Activated T-cell treated with anti-CD3 and anti-CD28 coated beads, Interleukin-2, amount 50 U/mL, for 4 hours (primary cell): ENCODE results near the gene NXPH4. TPM values are rescaled to one million over a fixed set of nuclear protein-coding genes. Genes with fewer than 3 reads are reported as not detected.

Experiments
- ATAC-seq, 2 donors: fragments of 200-7000 bp; cut with Tn5 transposase; one replicate each; pipeline ENCODE4 v1.10.0; 2021
- DNase-seq: peaks from one replicate; pipeline ENCODE4 v3.0.0-alpha.2; 2020
- H3K27me3 Mint-ChIP-seq: one replicate; pipeline ENCODE4 v1.8.0; 2021; ENCODE audit warnings: low read depth, mixed read lengths
- H3K36me3 Mint-ChIP-seq: one replicate; pipeline ENCODE4 v1.8.0; 2022; ENCODE audit warnings: mixed read lengths; ENCODE audit not compliant: insufficient read depth
- H3K4me1 Mint-ChIP-seq: one replicate; pipeline ENCODE4 v1.8.0; 2021; ENCODE audit warnings: low read depth, mixed read lengths
- H3K4me3 Mint-ChIP-seq: one replicate; pipeline ENCODE4 v1.8.0; 2021; ENCODE audit warnings: mild to moderate bottlenecking, moderate library complexity, mixed read lengths
- H3K9me3 Mint-ChIP-seq: one replicate; pipeline ENCODE4 v1.8.0; 2021; ENCODE audit warnings: mixed read lengths
- total RNA-seq, 3 donors: library from RNA; stranded (reverse); gene quantifications; one replicate each; pipeline ENCODE4 v1.2.1, GENCODE V29; 2021

NXPH4 gene
- under 1 TPM in 2 of 3 donors, not detected in 1; 0.20 to 0.24 TPM for total RNA-seq

GRCh38 chr12:57216014-57216911 lies at the start of gene NXPH4:
Gene NXPH4 (plus strand): TSS chr12:57216794. CDS start chr12:57216970, 176 bp downstream.
- ATAC-seq, result peak; percentile 24 to 31
- Mint-ChIP-seq H3K9me3 (no peaks in the 10 kb centered on the region), H3K4me1 (peaks cover 49% of the 10 kb centered on the region), H3K4me3 (peak within 1 kb of the TSS; percentile 79), H3K27me3 (peaks cover 67% of the 10 kb centered on the region), H3K36me3 (no peaks in the 10 kb centered on the region)
- DNase-seq, result peak; percentile 67

- ATAC-seq (peak; percentile 96 to 97), DNase-seq (peak; percentile 21)
- H3K27me3 Mint-ChIP-seq, result no peaks in the 10 kb centered on the region
- H3K9me3 Mint-ChIP-seq, result no peaks in the 10 kb centered on the region
- H3K4me1 Mint-ChIP-seq, result peaks cover 2% of the 10 kb centered on the region
- H3K36me3 Mint-ChIP-seq, result no peaks in the 10 kb centered on the region
- no peak overlapping the region for H3K4me3 Mint-ChIP-seq
Measured at GRCh38 chr12:57166971-57167371, 49.6 kb upstream of the NXPH4 start.

- H3K4me1 Mint-ChIP-seq, result peaks cover 2% of the 10 kb centered on the region
Measured at GRCh38 chr12:57168058-57168457, 48.5 kb upstream of the NXPH4 start.

GRCh38 chr12:57169046-57169795 lies 47.4 kb upstream of the NXPH4 start:
- H3K27me3 Mint-ChIP-seq, result no peaks in the 10 kb centered on the region
- H3K4me3 Mint-ChIP-seq, result no peak overlapping the region
- no peaks in the 10 kb centered on the region for H3K9me3 Mint-ChIP-seq
- peaks cover 2% of the 10 kb centered on the region for H3K4me1 Mint-ChIP-seq
- DNase-seq (no peak), ATAC-seq (no peak)
- no peaks in the 10 kb centered on the region for H3K36me3 Mint-ChIP-seq

More at GRCh38 chr12:57168058-57168457, 48.5 kb upstream of the NXPH4 start:
- DNase-seq, result no peak
- H3K4me3 Mint-ChIP-seq, result no peak overlapping the region
- no peak for ATAC-seq
- H3K9me3 Mint-ChIP-seq, result no peaks in the 10 kb centered on the region
- H3K36me3 Mint-ChIP-seq, result no peaks in the 10 kb centered on the region
- H3K27me3 Mint-ChIP-seq, result no peaks in the 10 kb centered on the region

GRCh38 chr12:57169969-57170368 lies 46.6 kb upstream of the NXPH4 start:
- no peak for DNase-seq
- Mint-ChIP-seq H3K4me3 (no peak overlapping the region), H3K9me3 (no peaks in the 10 kb centered on the region), H3K27me3 (no peaks in the 10 kb centered on the region), H3K4me1 (peaks cover 2% of the 10 kb centered on the region), H3K36me3 (no peaks in the 10 kb centered on the region)
- ATAC-seq, result no peak

GRCh38 chr12:57170408-57170807 lies 46.2 kb upstream of the NXPH4 start:
- Mint-ChIP-seq H3K9me3 (no peaks in the 10 kb centered on the region), H3K27me3 (no peaks in the 10 kb centered on the region), H3K36me3 (no peaks in the 10 kb centered on the region), H3K4me1 (peaks cover 2% of the 10 kb centered on the region), H3K4me3 (no peak overlapping the region)
- ATAC-seq, result no peak
- no peak for DNase-seq

- Mint-ChIP-seq H3K36me3 (no peaks in the 10 kb centered on the region), H3K4me3 (no peak overlapping the region), H3K4me1 (peaks cover 2% of the 10 kb centered on the region), H3K9me3 (no peaks in the 10 kb centered on the region), H3K27me3 (no peaks in the 10 kb centered on the region)
- DNase-seq (no peak), ATAC-seq (no peak)
Measured at GRCh38 chr12:57170927-57171326, 45.7 kb upstream of the NXPH4 start.

GRCh38 chr12:57171668-57172067 lies 44.9 kb upstream of the NXPH4 start:
- Mint-ChIP-seq H3K9me3 (no peaks in the 10 kb centered on the region), H3K4me1 (peaks cover 2% of the 10 kb centered on the region), H3K27me3 (no peaks in the 10 kb centered on the region), H3K36me3 (no peaks in the 10 kb centered on the region), H3K4me3 (no peak overlapping the region)
- no peak for ATAC-seq
- DNase-seq, result no peak

- Mint-ChIP-seq H3K4me3 (no peak overlapping the region), H3K9me3 (no peaks in the 10 kb centered on the region)
- no peak for DNase-seq
Measured at GRCh38 chr12:57173089-57173488, 43.5 kb upstream of the NXPH4 start.

GRCh38 chr12:57173683-57174082 lies 42.9 kb upstream of the NXPH4 start:
- no peaks in the 10 kb centered on the region for H3K27me3 Mint-ChIP-seq
- H3K36me3 Mint-ChIP-seq, result no peaks in the 10 kb centered on the region
- DNase-seq (no peak), ATAC-seq (no peak)
- H3K9me3 Mint-ChIP-seq, result no peaks in the 10 kb centered on the region
- H3K4me3 Mint-ChIP-seq, result no peak overlapping the region
- H3K4me1 Mint-ChIP-seq, result no peaks in the 10 kb centered on the region

More at GRCh38 chr12:57173089-57173488, 43.5 kb upstream of the NXPH4 start:
- ATAC-seq, result peak; percentile 54 to 57
- Mint-ChIP-seq H3K4me1 (no peaks in the 10 kb centered on the region), H3K27me3 (no peaks in the 10 kb centered on the region), H3K36me3 (no peaks in the 10 kb centered on the region)

GRCh38 chr12:57175428-57176138 lies 41.0 kb upstream of the NXPH4 start:
- no peaks in the 10 kb centered on the region for H3K36me3 Mint-ChIP-seq

GRCh38 chr12:57176139-57176477 lies 40.5 kb upstream of the NXPH4 start:
- no peaks in the 10 kb centered on the region for H3K9me3 Mint-ChIP-seq
- H3K4me1 Mint-ChIP-seq, result no peaks in the 10 kb centered on the region
- H3K4me3 Mint-ChIP-seq, result no peak overlapping the region
- no peak for ATAC-seq
- no peak for DNase-seq
- H3K36me3 Mint-ChIP-seq, result no peaks in the 10 kb centered on the region
- H3K27me3 Mint-ChIP-seq, result no peaks in the 10 kb centered on the region

More at GRCh38 chr12:57175428-57176138, 41.0 kb upstream of the NXPH4 start:
- peak; percentile 31 for DNase-seq
- H3K27me3 Mint-ChIP-seq, result no peaks in the 10 kb centered on the region
- no peak for ATAC-seq
- H3K4me1 Mint-ChIP-seq, result no peaks in the 10 kb centered on the region
- H3K4me3 Mint-ChIP-seq, result no peak overlapping the region
- no peaks in the 10 kb centered on the region for H3K9me3 Mint-ChIP-seq

GRCh38 chr12:57176846-57177245 lies 39.7 kb upstream of the NXPH4 start:
- ATAC-seq, result no peak
- no peaks in the 10 kb centered on the region for H3K36me3 Mint-ChIP-seq
- no peaks in the 10 kb centered on the region for H3K9me3 Mint-ChIP-seq

GRCh38 chr12:57177354-57177753 lies 39.2 kb upstream of the NXPH4 start:
- no peak overlapping the region for H3K4me3 Mint-ChIP-seq
- no peaks in the 10 kb centered on the region for H3K27me3 Mint-ChIP-seq
- no peak for DNase-seq
- no peaks in the 10 kb centered on the region for H3K36me3 Mint-ChIP-seq
- H3K9me3 Mint-ChIP-seq, result no peaks in the 10 kb centered on the region
- no peaks in the 10 kb centered on the region for H3K4me1 Mint-ChIP-seq
- ATAC-seq, result no peak

More at GRCh38 chr12:57176846-57177245, 39.7 kb upstream of the NXPH4 start:
- Mint-ChIP-seq H3K27me3 (no peaks in the 10 kb centered on the region), H3K4me3 (no peak overlapping the region), H3K4me1 (no peaks in the 10 kb centered on the region)
- DNase-seq, result no peak
